GM10248 (cell line): ENCODE data around the gene ERICH4.
A peak's percentile ranks its signal among the peaks of the same experiment; 100 is the strongest.

Experiments used
- CTCF ChIA-PET: fragments of 300-600 bp; sonication (Branson Sonifier 250); formaldehyde crosslinking; extraction: SDS; loops from one replicate; lab custom pipeline; 2021; ENCODE audit warnings: antibody characterized with exemption; lab: Yijun Ruan, JAX
- POLR2A ChIA-PET: fragments of 350-650 bp; sonication (Branson Sonifier 250); formaldehyde crosslinking; extraction: SDS; loops from one replicate; lab custom pipeline; 2020; ENCODE audit warnings: antibody characterized with exemption; lab: Yijun Ruan, JAX
- DNase-seq: peaks from one replicate; pipeline ENCODE4 v3.0.0; 2012; ENCODE audit errors: extremely low spot score
- TF ChIP-seq, protein P1 (sequence below): IDR thresholded peaks from 2 replicates; pipeline ENCODE4 v1.5.1; 2012; ENCODE audit warnings: mild to moderate bottlenecking, low read depth; ENCODE audit errors: extremely low read depth, missing control alignments, control extremely low read depth

ERICH4 gene

GRCh38 chr19:41426116-41426841, 16.7 kb upstream of the ERICH4 start:
- TF ChIP-seq, protein P1, sequence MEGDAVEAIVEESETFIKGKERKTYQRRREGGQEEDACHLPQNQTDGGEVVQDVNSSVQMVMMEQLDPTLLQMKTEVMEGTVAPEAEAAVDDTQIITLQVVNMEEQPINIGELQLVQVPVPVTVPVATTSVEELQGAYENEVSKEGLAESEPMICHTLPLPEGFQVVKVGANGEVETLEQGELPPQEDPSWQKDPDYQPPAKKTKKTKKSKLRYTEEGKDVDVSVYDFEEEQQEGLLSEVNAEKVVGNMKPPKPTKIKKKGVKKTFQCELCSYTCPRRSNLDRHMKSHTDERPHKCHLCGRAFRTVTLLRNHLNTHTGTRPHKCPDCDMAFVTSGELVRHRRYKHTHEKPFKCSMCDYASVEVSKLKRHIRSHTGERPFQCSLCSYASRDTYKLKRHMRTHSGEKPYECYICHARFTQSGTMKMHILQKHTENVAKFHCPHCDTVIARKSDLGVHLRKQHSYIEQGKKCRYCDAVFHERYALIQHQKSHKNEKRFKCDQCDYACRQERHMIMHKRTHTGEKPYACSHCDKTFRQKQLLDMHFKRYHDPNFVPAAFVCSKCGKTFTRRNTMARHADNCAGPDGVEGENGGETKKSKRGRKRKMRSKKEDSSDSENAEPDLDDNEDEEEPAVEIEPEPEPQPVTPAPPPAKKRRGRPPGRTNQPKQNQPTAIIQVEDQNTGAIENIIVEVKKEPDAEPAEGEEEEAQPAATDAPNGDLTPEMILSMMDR: no peak
- CTCF ChIA-PET: interaction anchor here (1.1 kb wide), 1 partner anchor 22 kb away, joined by 5 read pairs; no protein-coding TSS in a partner anchor
- DNase-seq: no peak
- POLR2A ChIA-PET: no interaction called here

DNA sequence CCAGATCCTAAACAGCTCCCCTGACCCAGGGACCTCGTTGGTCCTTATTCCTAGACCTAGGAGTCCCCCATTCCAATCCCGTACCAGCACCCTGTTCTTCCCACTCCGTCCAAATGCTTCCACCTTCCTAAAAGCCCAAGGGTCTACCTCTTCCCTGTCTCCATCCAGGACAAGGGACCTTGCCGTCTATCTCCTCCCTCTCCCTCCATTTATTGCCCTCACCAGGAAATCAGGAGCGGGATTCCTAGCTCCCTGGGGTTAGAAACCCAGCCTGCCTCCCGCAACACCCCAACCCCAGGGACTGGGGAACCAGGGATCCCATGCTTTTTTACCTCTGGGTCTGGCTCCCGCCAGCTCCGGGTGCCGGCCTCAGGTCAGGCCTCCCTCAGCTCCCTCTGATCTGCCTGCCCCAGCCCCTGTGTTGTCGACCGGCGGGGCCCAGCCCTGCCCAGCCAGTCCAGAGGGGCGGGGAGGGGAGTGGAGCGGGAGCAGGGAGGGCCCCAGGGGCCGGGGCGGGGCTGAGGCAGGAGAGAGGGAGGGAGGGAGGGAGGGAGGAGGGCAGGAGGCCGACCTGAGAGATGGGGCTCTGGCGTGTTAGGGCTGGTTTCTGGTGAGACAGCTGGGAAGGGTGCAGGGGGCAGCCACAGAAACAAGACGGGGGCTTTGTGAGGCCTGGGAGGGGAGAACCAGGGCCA, 15.9 kb upstream of the ERICH4 start, which contains the start of gene B3GNT8:
B3GNT8 (minus strand) TSS at position 423 of the 695 bp plus-strand sequence. CDS start 596 bp downstream, outside the sequence.
- DNase-seq: peak; percentile 86
- POLR2A ChIA-PET: interaction anchor here (0.6 kb wide), 1 partner anchor 103 kb away, joined by 11 read pairs; no protein-coding TSS in a partner anchor
- CTCF ChIA-PET: interaction anchor here (1.1 to 2.1 kb wide), 2 partner anchors 22 to 136 kb away, joined by 5 to 7 read pairs; no protein-coding TSS in a partner anchor
- TF ChIP-seq, protein P1: no peak

- peak; percentile 44 for DNase-seq
- ChIA-PET CTCF (interaction anchor here (0.9 to 2.2 kb wide), 4 partner anchors 11 to 224 kb away, joined by 4 to 11 read pairs (median 8); partner anchors contain the start of gene DMAC2), POLR2A (interaction anchor here (0.6 kb wide), 1 partner anchor 103 kb away, joined by 11 read pairs; no protein-coding TSS in a partner anchor)
- TF ChIP-seq, protein P1: no peak
Observed at GRCh38 chr19:41427647-41428480, 15.1 kb upstream of the ERICH4 start.

GRCh38 chr19:41428481-41428859, 14.5 kb upstream of the ERICH4 start:
- ChIA-PET POLR2A (interaction anchor here (0.7 kb wide), 1 partner anchor 147 kb away, joined by 3 read pairs; the partner anchor contains the start of gene CEACAM21), CTCF (interaction anchor here (0.9 to 2.2 kb wide), 5 partner anchors 10 to 224 kb away, joined by 4 to 11 read pairs (median 7); partner anchors contain the start of gene DMAC2)
- DNase-seq: no peak
- TF ChIP-seq, protein P1: no peak

DNA sequence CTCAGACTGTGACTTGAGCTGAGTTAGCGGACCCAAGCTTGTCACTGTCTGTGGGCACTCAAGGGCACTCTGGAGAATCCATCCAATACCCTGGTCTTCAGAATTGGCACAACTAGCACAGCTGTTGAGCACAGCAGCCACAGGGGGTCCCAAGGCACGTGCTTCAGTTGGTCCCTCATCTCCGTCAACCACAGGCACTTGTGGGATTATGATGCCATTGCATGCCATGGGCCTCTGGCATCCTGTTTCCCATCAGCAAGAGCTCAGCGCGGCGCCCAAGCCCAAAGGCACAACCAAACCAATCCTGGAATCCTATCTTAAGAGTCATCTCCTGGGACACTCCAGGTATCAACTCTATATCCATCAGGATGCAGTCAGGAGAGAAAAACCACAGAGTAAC, 12.0 kb upstream of the ERICH4 start:
- POLR2A ChIA-PET: no interaction called here
- DNase-seq: no peak
- CTCF ChIA-PET: interaction anchor here (1.1 to 4.2 kb wide), 6 partner anchors 9 to 139 kb away, joined by 3 to 19 read pairs (median 4); partner anchors contain the start of gene DMAC2
- TF ChIP-seq, protein P1: no peak
